Colonic mucosa (tissue), 4 donors: ENCODE results near the gene SLC25A1. TPM values are rescaled to one million over a fixed set of nuclear protein-coding genes. Genes with fewer than 3 reads are reported as not detected.

Experiments
- DNase-seq: peaks from one replicate; pipeline ENCODE4 v3.0.0-alpha.2; 2020
- H3K27ac ChIP-seq: fragments of 200-600 bp; one replicate; pipeline ENCODE4 v1.8.0; 2021
- H3K27me3 ChIP-seq: fragments of 200-600 bp; one replicate; pipeline ENCODE4 v1.8.0; 2021
- H3K36me3 ChIP-seq: fragments of 200-600 bp; one replicate; pipeline ENCODE4 v1.8.0; 2021
- H3K4me1 ChIP-seq: fragments of 200-600 bp; one replicate; pipeline ENCODE4 v1.8.0; 2021; ENCODE audit warnings: mild to moderate bottlenecking
- H3K4me3 ChIP-seq: fragments of 200-600 bp; one replicate; pipeline ENCODE4 v1.8.0; 2021
- H3K9ac ChIP-seq, 2 donors: one replicate each; pipeline ENCODE4 v1.7.0; 2013; ENCODE audit warnings: control low read depth in 2 of 2, low read depth in 2 of 2, low read length in 2 of 2
- H3K9me3 ChIP-seq: fragments of 200-600 bp; one replicate; pipeline ENCODE4 v1.8.0; 2021
- intact Hi-C: fragments of 100-400 bp; cut with DNase I; formaldehyde crosslinking; loops from one replicate; pipeline ENCODE4 v1.14.1; 2022
- total RNA-seq, 2 donors: library from RNA; stranded (reverse); fragmentation: NEBNext Ultra II Directional in 1 of 2; extraction: Animal tissue kit (Norgen Biotek cat#: 25700) in 1 of 2; gene quantifications; one replicate each; pipeline ENCODE4 v1.2.1, GENCODE V29; 2021
- TF ChIP-seq, protein P1 (sequence below): fragments of 200-600 bp; IDR thresholded peaks from one replicate; pipeline ENCODE4 v1.8.0; 2022; ENCODE audit warnings: antibody characterized with exemption, mild to moderate bottlenecking
- donor health status: healthy.
- donor health status: DM: no; HTN: no; CAD: no.
- donor health status: DM: no; HTN: no; CAD: no.

Gene SLC25A1
- total RNA-seq, 2 donors from 2014 or later: 191 to 218 TPM

DNA sequence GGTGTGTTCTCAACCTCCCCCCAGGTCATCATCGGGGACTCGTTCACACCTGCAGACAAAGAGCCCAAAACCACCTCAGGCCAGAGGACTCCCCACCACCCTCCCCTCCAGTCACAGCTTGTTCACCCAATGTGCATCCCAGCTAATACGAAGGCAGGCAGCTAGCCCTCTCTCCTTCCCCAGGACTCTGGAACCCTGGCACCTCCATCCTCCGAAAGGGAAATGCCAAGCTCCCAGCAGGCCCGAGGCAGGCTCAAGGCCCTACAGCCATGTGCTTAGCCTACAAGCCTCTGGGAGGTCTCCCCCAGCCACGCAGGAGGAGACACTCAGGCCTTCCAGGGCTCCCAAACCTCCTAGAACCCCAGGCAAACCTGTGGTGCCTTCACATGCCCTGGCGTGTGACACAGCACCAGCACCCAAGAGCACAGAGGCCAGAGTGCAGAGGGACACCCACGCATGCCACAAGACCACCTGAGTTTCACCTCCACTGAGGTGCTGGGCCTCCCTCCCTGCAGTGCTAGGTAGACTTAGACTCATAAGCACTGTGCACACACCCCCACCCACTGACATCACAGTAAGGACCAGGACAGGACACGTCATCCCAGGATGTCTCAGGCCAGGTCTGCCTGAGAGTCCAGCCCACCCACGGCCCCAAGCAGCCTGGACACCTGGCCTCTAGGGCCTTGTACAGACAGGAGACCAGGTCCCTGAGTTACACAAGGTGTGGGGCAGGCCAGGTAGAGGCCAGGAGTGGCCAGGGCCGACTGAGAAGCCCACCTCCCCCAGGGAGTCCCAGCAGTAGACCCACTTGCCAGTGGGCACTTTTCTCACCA is 40.9 kb downstream of the SLC25A1 start:
- TF ChIP-seq, protein P1, sequence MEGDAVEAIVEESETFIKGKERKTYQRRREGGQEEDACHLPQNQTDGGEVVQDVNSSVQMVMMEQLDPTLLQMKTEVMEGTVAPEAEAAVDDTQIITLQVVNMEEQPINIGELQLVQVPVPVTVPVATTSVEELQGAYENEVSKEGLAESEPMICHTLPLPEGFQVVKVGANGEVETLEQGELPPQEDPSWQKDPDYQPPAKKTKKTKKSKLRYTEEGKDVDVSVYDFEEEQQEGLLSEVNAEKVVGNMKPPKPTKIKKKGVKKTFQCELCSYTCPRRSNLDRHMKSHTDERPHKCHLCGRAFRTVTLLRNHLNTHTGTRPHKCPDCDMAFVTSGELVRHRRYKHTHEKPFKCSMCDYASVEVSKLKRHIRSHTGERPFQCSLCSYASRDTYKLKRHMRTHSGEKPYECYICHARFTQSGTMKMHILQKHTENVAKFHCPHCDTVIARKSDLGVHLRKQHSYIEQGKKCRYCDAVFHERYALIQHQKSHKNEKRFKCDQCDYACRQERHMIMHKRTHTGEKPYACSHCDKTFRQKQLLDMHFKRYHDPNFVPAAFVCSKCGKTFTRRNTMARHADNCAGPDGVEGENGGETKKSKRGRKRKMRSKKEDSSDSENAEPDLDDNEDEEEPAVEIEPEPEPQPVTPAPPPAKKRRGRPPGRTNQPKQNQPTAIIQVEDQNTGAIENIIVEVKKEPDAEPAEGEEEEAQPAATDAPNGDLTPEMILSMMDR: no peak
- H3K27me3 ChIP-seq: no peaks in the 10 kb centered on the region
- intact Hi-C loops: no loop called here
- no peak for DNase-seq
- H3K36me3 ChIP-seq: peaks cover 22% of the 10 kb centered on the region
- H3K27ac ChIP-seq: no peak overlapping the region
- no peak overlapping the region for H3K4me3 ChIP-seq
- no peak overlapping the region for H3K9ac ChIP-seq
- H3K4me1 ChIP-seq: no peaks in the 10 kb centered on the region
- H3K9me3 ChIP-seq: no peaks in the 10 kb centered on the region

DNA sequence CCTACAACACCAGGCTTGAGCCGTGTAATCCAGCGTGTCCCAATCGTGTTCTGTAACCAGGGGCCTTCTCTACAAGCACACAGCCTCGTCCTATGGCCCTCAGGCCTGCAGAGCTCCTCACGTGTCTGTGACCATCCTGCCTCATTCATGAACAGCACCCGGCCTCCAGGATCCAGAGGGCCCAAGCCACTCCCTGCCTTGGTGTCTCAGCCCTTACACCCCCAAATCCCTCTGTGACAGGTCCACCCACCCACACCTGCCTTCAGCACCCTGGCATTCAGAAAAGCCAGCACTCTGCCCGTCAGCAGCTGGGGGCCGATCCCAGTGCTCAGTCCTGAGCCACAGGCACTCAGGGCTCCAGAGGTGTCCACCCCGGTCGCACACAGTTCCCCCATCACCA is 41.6 kb downstream of the SLC25A1 start:
- no peaks in the 10 kb centered on the region for H3K4me1 ChIP-seq
- no peak overlapping the region for H3K4me3 ChIP-seq
- no peak overlapping the region for H3K9ac ChIP-seq
- H3K9me3 ChIP-seq: no peaks in the 10 kb centered on the region
- no peaks in the 10 kb centered on the region for H3K27me3 ChIP-seq
- TF ChIP-seq, protein P1: no peak
- intact Hi-C loops: no loop called here
- peaks cover 22% of the 10 kb centered on the region for H3K36me3 ChIP-seq
- DNase-seq: no peak
- H3K27ac ChIP-seq: no peak overlapping the region

DNA sequence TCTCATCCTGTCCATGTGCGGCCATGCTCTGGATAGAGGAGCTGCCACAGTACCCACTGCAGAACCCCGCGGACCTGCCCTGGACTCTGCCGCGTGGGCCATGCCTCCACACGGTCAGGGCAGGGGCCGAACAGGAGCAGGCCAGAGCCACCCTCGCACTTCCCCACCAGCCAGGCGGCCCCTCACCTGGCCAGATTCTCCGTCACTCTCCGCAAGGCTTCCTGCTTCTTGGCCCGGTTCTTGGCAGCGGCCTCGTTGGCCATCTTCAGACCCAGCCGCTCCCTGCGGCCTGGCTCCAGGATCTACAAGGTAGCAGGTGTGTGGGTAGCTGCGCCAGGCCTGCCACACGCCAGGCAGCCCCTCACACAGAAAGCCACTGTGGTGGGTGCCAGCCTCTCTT is 43.7 kb downstream of the SLC25A1 start:
- H3K9ac ChIP-seq: no peak overlapping the region
- no peak overlapping the region for H3K4me3 ChIP-seq
- H3K9me3 ChIP-seq: no peaks in the 10 kb centered on the region
- no peak for DNase-seq
- intact Hi-C loops: no loop called here
- TF ChIP-seq, protein P1: no peak
- H3K27me3 ChIP-seq: no peaks in the 10 kb centered on the region
- no peaks in the 10 kb centered on the region for H3K4me1 ChIP-seq
- H3K27ac ChIP-seq: no peak overlapping the region
- peaks cover 22% of the 10 kb centered on the region for H3K36me3 ChIP-seq

DNA sequence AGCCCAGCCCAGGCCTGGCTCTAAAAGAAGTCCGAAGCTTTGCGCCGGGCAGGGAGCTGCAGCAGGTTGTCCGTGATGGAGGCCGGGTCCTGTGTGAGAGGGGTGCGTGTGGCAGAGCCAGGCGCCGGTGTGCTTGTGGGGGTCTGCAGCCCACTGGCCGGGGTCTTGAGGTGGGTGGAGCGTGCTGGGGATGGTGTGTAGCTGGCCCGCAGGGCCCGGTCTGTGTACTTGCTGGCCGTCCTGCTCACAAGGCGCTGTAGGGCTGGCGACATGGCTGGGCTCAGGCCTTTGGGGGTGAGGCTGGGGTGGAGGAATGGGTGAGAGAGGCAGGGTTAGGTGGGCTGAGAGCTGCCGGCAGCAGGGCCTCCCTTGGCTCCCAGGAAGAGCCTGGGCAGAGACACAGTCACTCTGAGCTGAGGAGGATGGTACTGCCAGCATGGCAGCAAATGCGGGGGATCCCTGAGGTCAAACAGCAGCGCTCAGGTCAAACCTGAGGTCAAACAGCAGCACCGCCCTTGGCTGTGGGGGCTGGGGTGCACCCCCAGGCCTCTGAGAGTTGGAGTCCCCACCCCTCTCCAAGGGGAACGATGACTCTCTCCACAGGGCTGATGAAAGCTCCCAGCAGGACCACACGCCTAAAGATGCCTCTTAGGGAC is 44.2 kb downstream of the SLC25A1 start:
- intact Hi-C loops: no loop called here
- TF ChIP-seq, protein P1: no peak
- H3K9ac ChIP-seq: no peak overlapping the region
- no peak for DNase-seq
- peaks cover 19% of the 10 kb centered on the region for H3K36me3 ChIP-seq
- no peak overlapping the region for H3K27ac ChIP-seq
- H3K4me1 ChIP-seq: no peaks in the 10 kb centered on the region
- H3K27me3 ChIP-seq: no peaks in the 10 kb centered on the region
- H3K4me3 ChIP-seq: no peak overlapping the region
- no peaks in the 10 kb centered on the region for H3K9me3 ChIP-seq

DNA sequence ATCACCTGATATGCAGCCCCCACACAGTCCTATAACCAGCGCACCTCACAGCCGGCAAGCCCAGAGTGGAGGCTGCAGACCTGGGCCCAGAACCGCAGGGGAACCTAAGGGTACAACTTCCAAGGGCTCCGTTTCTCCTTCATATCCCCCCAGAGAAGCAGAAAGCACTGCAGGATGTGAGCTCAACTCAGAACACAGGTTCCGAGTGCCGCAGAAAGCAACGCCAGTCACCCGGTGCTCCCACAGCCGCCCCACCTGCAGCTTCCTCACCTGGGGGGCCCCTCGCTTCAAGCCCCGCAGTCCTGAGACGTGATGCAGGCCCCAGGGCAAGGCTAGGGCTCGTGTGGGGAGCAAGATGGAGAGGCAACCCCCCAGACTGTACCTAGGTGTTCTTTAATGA is 45.0 kb downstream of the SLC25A1 start:
- H3K9me3 ChIP-seq: no peaks in the 10 kb centered on the region
- no peak overlapping the region for H3K27ac ChIP-seq
- H3K27me3 ChIP-seq: no peaks in the 10 kb centered on the region
- DNase-seq: no peak
- peaks cover 13% of the 10 kb centered on the region for H3K36me3 ChIP-seq
- H3K4me3 ChIP-seq: no peak overlapping the region
- TF ChIP-seq, protein P1: no peak
- intact Hi-C loops: no loop called here
- H3K9ac ChIP-seq: no peak overlapping the region
- H3K4me1 ChIP-seq: no peaks in the 10 kb centered on the region
